Fibroblast of villous mesenchyme (primary cell): ENCODE data around the gene PCSK5. TPM values are rescaled to one million over a fixed set of nuclear protein-coding genes. Genes with fewer than 3 reads are reported as not detected.

Experiments
- DNase-seq: peaks from one replicate; pipeline ENCODE4 v3.0.0-alpha.2; 2010; ENCODE audit warnings: low read depth
- H3K4me3 ChIP-seq: 2 replicates; pipeline ENCODE4 v1.5.1; 2011; ENCODE audit warnings: low read depth, mild to moderate bottlenecking, low read length
- total RNA-seq: library from RNA; depleted of rRNA; stranded (reverse); fragments of >200 nt; gene quantifications from 2 replicates; pipeline ENCODE4 v1.2.3, GENCODE V29; 2012
- TF ChIP-seq, protein P1 (sequence below): IDR thresholded peaks from 2 replicates; pipeline ENCODE4 v1.5.1; 2012; ENCODE audit warnings: low read depth, mild to moderate bottlenecking, low read length; ENCODE audit not compliant: insufficient read depth

The PCSK5 gene
- total RNA-seq, 1 donor, result 1.7 TPM

- TF ChIP-seq, protein P1, sequence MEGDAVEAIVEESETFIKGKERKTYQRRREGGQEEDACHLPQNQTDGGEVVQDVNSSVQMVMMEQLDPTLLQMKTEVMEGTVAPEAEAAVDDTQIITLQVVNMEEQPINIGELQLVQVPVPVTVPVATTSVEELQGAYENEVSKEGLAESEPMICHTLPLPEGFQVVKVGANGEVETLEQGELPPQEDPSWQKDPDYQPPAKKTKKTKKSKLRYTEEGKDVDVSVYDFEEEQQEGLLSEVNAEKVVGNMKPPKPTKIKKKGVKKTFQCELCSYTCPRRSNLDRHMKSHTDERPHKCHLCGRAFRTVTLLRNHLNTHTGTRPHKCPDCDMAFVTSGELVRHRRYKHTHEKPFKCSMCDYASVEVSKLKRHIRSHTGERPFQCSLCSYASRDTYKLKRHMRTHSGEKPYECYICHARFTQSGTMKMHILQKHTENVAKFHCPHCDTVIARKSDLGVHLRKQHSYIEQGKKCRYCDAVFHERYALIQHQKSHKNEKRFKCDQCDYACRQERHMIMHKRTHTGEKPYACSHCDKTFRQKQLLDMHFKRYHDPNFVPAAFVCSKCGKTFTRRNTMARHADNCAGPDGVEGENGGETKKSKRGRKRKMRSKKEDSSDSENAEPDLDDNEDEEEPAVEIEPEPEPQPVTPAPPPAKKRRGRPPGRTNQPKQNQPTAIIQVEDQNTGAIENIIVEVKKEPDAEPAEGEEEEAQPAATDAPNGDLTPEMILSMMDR, result no peak
- DNase-seq, result no peak
- no peak overlapping the region for H3K4me3 ChIP-seq
Observed at GRCh38 chr9:75870450-75870849, 20.0 kb upstream of the PCSK5 start.

DNA sequence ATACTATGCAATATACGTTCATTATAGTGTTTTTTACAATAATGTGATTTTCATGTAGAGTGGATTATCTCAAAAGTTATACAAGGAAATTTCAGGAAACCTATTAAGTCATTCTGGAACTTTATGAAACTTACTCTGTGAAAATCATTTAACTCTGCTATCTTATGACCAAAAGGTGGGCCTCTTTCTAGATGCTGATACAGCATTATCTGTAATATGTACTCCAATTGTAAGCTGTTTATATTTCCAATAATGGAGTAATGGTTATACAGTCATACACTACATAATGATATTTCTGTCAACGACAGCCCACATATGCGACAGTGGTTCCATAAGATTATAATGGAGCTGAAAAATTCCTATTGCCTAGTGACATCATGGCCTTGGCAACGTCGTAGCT, 18.8 kb upstream of the PCSK5 start:
- H3K4me3 ChIP-seq, result no peak overlapping the region
- TF ChIP-seq, protein P1, result no peak
- no peak for DNase-seq

DNA sequence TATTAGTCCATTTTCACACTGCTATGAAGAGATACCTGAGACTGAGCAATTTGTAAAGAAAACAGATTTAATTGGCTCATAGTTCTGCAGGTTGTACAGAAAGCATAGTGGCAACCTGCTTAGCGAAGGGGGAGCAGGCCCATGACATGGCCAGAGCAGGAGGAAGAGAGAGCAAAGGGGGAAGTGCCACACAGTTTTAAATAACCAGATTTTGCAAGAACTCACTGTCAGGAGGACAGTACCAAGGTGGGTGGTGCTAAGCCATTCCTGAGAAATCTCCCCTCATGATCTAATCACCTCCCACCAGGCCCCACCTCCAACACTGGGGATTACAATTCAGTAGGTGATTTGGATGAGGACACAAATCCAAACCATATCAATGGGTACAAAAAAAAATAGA, 16.8 kb upstream of the PCSK5 start:
- no peak for DNase-seq
- H3K4me3 ChIP-seq, result no peak overlapping the region
- TF ChIP-seq, protein P1, result no peak

DNA sequence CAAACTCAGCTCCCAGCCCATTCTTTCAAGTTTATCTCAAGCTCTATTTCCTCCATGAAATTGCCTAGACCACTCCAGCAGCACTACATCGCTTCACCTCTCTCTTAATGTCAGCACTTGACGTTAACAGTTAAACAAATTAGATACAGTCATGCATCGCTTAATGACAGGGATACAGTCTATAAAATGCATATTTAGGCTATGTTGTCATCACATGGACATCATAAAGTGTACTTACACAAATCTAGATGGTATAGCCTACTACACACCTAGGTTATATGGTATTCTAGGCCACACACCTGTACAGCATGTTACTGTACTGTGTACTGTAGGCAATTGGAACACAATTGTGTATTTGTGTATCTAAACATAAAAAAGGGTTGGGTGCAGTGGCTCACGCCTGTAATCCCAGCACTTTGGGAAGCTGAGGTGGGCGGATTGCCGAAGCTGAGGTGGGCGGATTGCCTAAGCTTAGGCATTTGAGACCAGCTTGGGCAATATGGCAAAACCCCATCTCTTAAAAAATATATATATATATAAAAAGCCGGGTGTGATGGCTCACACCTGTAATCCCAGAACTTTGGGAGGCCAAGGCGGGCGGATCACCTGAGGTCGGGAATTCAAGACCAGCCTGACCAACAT, 13.4 kb upstream of the PCSK5 start:
- TF ChIP-seq, protein P1, result no peak
- no peak overlapping the region for H3K4me3 ChIP-seq
- no peak for DNase-seq

- TF ChIP-seq, protein P1, result no peak
- no peak for DNase-seq
- H3K4me3 ChIP-seq, result no peak overlapping the region
Observed at GRCh38 chr9:75878488-75878860, 12.0 kb upstream of the PCSK5 start.

- TF ChIP-seq, protein P1, result no peak
- H3K4me3 ChIP-seq, result no peak overlapping the region
- DNase-seq, result no peak
Observed at GRCh38 chr9:75880618-75881017, 9.9 kb upstream of the PCSK5 start.

- H3K4me3 ChIP-seq, result no peak overlapping the region
- no peak for DNase-seq
- TF ChIP-seq, protein P1, result no peak
Observed at GRCh38 chr9:75881761-75882160, 8.7 kb upstream of the PCSK5 start.
